HEK293 (cell line): ENCODE results near the gene ELAVL2.
A peak's percentile ranks its signal among the peaks of the same experiment; 100 is the strongest.

Experiments
- CTCF ChIA-PET: fragments of 350-600 bp; formaldehyde crosslinking; extraction: SDS; loops from one replicate; lab custom pipeline; 2021; ENCODE audit warnings: antibody characterized with exemption; lab: Yijun Ruan, JAX
- POLR2A ChIA-PET: fragments of 300-600 bp; formaldehyde crosslinking; extraction: SDS; loops from one replicate; lab custom pipeline; 2020; ENCODE audit warnings: antibody characterized with exemption, inconsistent platforms; lab: Yijun Ruan, JAX
- H3K27ac ChIP-seq: fragments of 200-500 bp; sonication (Bioruptor generic); 2 replicates; pipeline ENCODE4 v1.5.1; 2014; ENCODE audit warnings: low read depth, low read length, control low read depth, inconsistent platforms; ENCODE audit errors: extremely low read depth
- H3K36me3 ChIP-seq, 2 experiments: fragments of 200-500 bp in 1 of 2; sonication (Bioruptor generic) in 1 of 2; 1 replicate in 1 of 2; 2 replicates in 1 of 2; pipeline ENCODE4 v1.5.1; 2014 to 2017; ENCODE audit warnings: inconsistent platforms in 2 of 2, low read length in 2 of 2; ENCODE audit not compliant: control insufficient read depth in 2 of 2, insufficient read depth in 1 of 2
- H3K4me1 ChIP-seq: fragments of 200-500 bp; sonication (Bioruptor generic); 2 replicates; pipeline ENCODE4 v1.5.1; 2014; ENCODE audit warnings: mild to moderate bottlenecking, low read length, inconsistent platforms; ENCODE audit not compliant: control insufficient read depth, insufficient read depth
- H3K4me3 ChIP-seq: 2 replicates; pipeline ENCODE4 v1.5.1; 2011; ENCODE audit warnings: low read depth, mild to moderate bottlenecking, control low read depth, low read length, moderate library complexity
- H3K9me3 ChIP-seq: fragments of 200-500 bp; sonication (Bioruptor generic); 2 replicates; pipeline ENCODE4 v1.5.1; 2014; ENCODE audit warnings: low read depth, low read length, inconsistent platforms; ENCODE audit not compliant: control insufficient read depth, insufficient read depth
- BCL11A ChIP-seq: fragments of 450-650 bp; formaldehyde crosslinking; IDR thresholded peaks from 2 replicates; pipeline ENCODE4 v1.5.1; 2016; ENCODE audit warnings: low read depth, missing biosample characterization, missing genetic modification characterization
- GLIS2 ChIP-seq: fragments of 450-650 bp; formaldehyde crosslinking; IDR thresholded peaks from 2 replicates; pipeline ENCODE4 v1.5.1; 2016; ENCODE audit warnings: missing biosample characterization, missing genetic modification characterization
- PRDM1 ChIP-seq: fragments of 450-650 bp; formaldehyde crosslinking; IDR thresholded peaks from 2 replicates; pipeline ENCODE4; 2016; ENCODE audit warnings: missing biosample characterization, missing genetic modification characterization
- PRDM4 ChIP-seq: fragments of 450-650 bp; formaldehyde crosslinking; IDR thresholded peaks from 2 replicates; pipeline ENCODE4 v1.5.1; 2017; ENCODE audit warnings: missing biosample characterization, missing genetic modification characterization
- REST ChIP-seq: fragments of 450-650 bp; formaldehyde crosslinking; IDR thresholded peaks from 2 replicates; pipeline ENCODE4 v1.5.1; 2016; ENCODE audit warnings: missing biosample characterization, missing genetic modification characterization
- YY1 ChIP-seq: fragments of 450-650 bp; formaldehyde crosslinking; IDR thresholded peaks from 2 replicates; pipeline ENCODE4 v1.5.1; 2018; ENCODE audit warnings: missing biosample characterization, missing genetic modification characterization
- ZBTB48 ChIP-seq: fragments of 450-650 bp; formaldehyde crosslinking; IDR thresholded peaks from 2 replicates; pipeline ENCODE4 v1.5.1; 2016; ENCODE audit warnings: missing biosample characterization, missing genetic modification characterization
- ZEB2 ChIP-seq: fragments of 450-650 bp; formaldehyde crosslinking; IDR thresholded peaks from 2 replicates; pipeline ENCODE4 v1.5.1; 2016; ENCODE audit warnings: missing biosample characterization, missing genetic modification characterization
- ZNF148 ChIP-seq: fragments of 450-650 bp; formaldehyde crosslinking; IDR thresholded peaks from 2 replicates; pipeline ENCODE4 v1.5.0; 2017; ENCODE audit warnings: missing biosample characterization, missing genetic modification characterization, borderline replicate concordance
- ZNF174 ChIP-seq: fragments of 450-650 bp; formaldehyde crosslinking; IDR thresholded peaks from 2 replicates; pipeline ENCODE4 v1.5.0; 2017; ENCODE audit warnings: missing biosample characterization, mild to moderate bottlenecking, missing genetic modification characterization
- ZNF175 ChIP-seq: fragments of 450-650 bp; formaldehyde crosslinking; IDR thresholded peaks from 2 replicates; pipeline ENCODE4 v1.5.1; 2016; ENCODE audit warnings: missing biosample characterization, missing genetic modification characterization
- ZNF2 ChIP-seq: fragments of 450-650 bp; formaldehyde crosslinking; IDR thresholded peaks from 2 replicates; pipeline ENCODE4 v1.5.1; 2016; ENCODE audit warnings: missing biosample characterization, missing genetic modification characterization
- ZNF23 ChIP-seq: fragments of 450-650 bp; formaldehyde crosslinking; IDR thresholded peaks from 2 replicates; pipeline ENCODE4 v1.5.1; 2016; ENCODE audit warnings: missing biosample characterization, missing genetic modification characterization, borderline replicate concordance
- ZNF341 ChIP-seq: fragments of 450-650 bp; formaldehyde crosslinking; IDR thresholded peaks from 2 replicates; pipeline ENCODE4; 2016; ENCODE audit warnings: low read depth, missing biosample characterization, missing genetic modification characterization
- ZNF366 ChIP-seq: fragments of 450-650 bp; formaldehyde crosslinking; conservative IDR thresholded peaks from 2 replicates; pipeline ENCODE4 v1.5.1; 2016; ENCODE audit warnings: missing biosample characterization, missing genetic modification characterization
- ZNF394 ChIP-seq: fragments of 450-650 bp; formaldehyde crosslinking; IDR thresholded peaks from 2 replicates; pipeline ENCODE4 v1.5.1; 2016; ENCODE audit warnings: missing biosample characterization, missing genetic modification characterization, mild to moderate bottlenecking, moderate library complexity, borderline replicate concordance
- ZNF529 ChIP-seq: fragments of 450-650 bp; formaldehyde crosslinking; IDR thresholded peaks from 2 replicates; pipeline ENCODE4 v1.5.1; 2017; ENCODE audit warnings: missing genetic modification characterization, missing biosample characterization; ENCODE audit not compliant: insufficient replicate concordance
- ZNF747 ChIP-seq: fragments of 450-650 bp; formaldehyde crosslinking; IDR thresholded peaks from 2 replicates; pipeline ENCODE4 v1.5.1; 2016; ENCODE audit warnings: missing biosample characterization, missing genetic modification characterization
- ZNF776 ChIP-seq: fragments of 450-650 bp; formaldehyde crosslinking; IDR thresholded peaks from 2 replicates; pipeline ENCODE4 v1.5.0; 2017; ENCODE audit warnings: missing biosample characterization, missing genetic modification characterization, borderline replicate concordance
- ZSCAN4 ChIP-seq: fragments of 450-650 bp; formaldehyde crosslinking; IDR thresholded peaks from 2 replicates; pipeline ENCODE4 v1.5.1; 2017; ENCODE audit warnings: missing biosample characterization, missing genetic modification characterization

ELAVL2 gene

GRCh38 chr9:23830929-23831730, 5.1 kb upstream of the ELAVL2 start (continued):
- peak; percentile 37; the same call in 1 of the 2 replicates for TF ChIP-seq ZNF366 (tag by site-specific recombination)
- TF ChIP-seq GLIS2 (tag by site-specific recombination): peak; percentile 47
- TF ChIP-seq YY1 (tag by site-specific recombination): no peak
- TF ChIP-seq ZNF341: peak; percentile 64
- TF ChIP-seq ZEB2 (tag by site-specific recombination): 0 out of 2 replicates have a peak, but pooled peaks have one; percentile 21
- no peak for TF ChIP-seq ZNF2 (tag by site-specific recombination)
- TF ChIP-seq PRDM4 (tag by site-specific recombination): peak; percentile 61

GRCh38 chr9:23830476-23830805, 4.4 kb upstream of the ELAVL2 start:
- POLR2A ChIA-PET: no interaction called here
- peak overlapping the region; percentile 21 for H3K4me3 ChIP-seq
- CTCF ChIA-PET: interaction anchor here (0.6 kb wide), 1 partner anchor 13 kb away, joined by 3 read pairs; no protein-coding TSS in a partner anchor

GRCh38 chr9:23829580-23830475, 3.8 kb upstream of the ELAVL2 start:
- no peaks in the 10 kb centered on the region for H3K9me3 ChIP-seq
- H3K4me1 ChIP-seq: no peaks in the 10 kb centered on the region
- no peaks in the 10 kb centered on the region for H3K36me3 ChIP-seq
- POLR2A ChIA-PET: interaction anchor here (0.7 kb wide), 1 partner anchor 15 kb away, joined by 3 read pairs; no protein-coding TSS in a partner anchor
- H3K4me3 ChIP-seq: peak overlapping the region; percentile 21
- CTCF ChIA-PET: interaction anchor here (0.6 kb wide), 1 partner anchor 12 kb away, joined by 3 read pairs; no protein-coding TSS in a partner anchor
- H3K27ac ChIP-seq: no peak overlapping the region
- TF ChIP-seq ZNF174: no peak
- no peak for TF ChIP-seq ZNF394 (tag by site-specific recombination)
- TF ChIP-seq PRDM1 (tag by site-specific recombination): peak; percentile 61
- TF ChIP-seq REST (tag by site-specific recombination): peak; percentile 96
- no peak for TF ChIP-seq ZNF148 (tag by site-specific recombination)
- TF ChIP-seq ZNF23 (tag by site-specific recombination): no peak
- no peak for TF ChIP-seq BCL11A (tag by site-specific recombination)
- TF ChIP-seq ZNF341: 0 out of 2 replicates have a peak, but pooled peaks have one; percentile 21
- TF ChIP-seq ZNF529 (tag by site-specific recombination): peak; percentile 7
- TF ChIP-seq ZBTB48: 0 out of 2 replicates have a peak, but pooled peaks have one; percentile 23

More at GRCh38 chr9:23830476-23830805, 4.4 kb upstream of the ELAVL2 start:
- Histone ChIP-seq H3K36me3 (no peaks in the 10 kb centered on the region), H3K9me3 (no peaks in the 10 kb centered on the region), H3K27ac (no peak overlapping the region), H3K4me1 (no peaks in the 10 kb centered on the region)
- TF ChIP-seq ZSCAN4 (peak; percentile 81), ZNF175 (no peak), ZNF776 (tag by site-specific recombination) (no peak), ZNF747 (tag by site-specific recombination) (no peak)
